HEK293 (cell line): ENCODE data around the gene SENP1.

Experiments
- GLIS1 ChIP-seq: fragments of 450-650 bp; formaldehyde crosslinking; IDR thresholded peaks from 2 replicates; pipeline ENCODE4 v1.5.1; 2016; ENCODE audit warnings: missing biosample characterization, missing genetic modification characterization
- HOXC10 ChIP-seq: sonication (generic); formaldehyde crosslinking; IDR thresholded peaks from 2 replicates; pipeline ENCODE4 v1.8.1; 2023; ENCODE audit warnings: mild to moderate bottlenecking, missing genetic modification reagents
- KLF8 ChIP-seq: fragments of 450-650 bp; formaldehyde crosslinking; IDR thresholded peaks from 2 replicates; pipeline ENCODE4 v1.5.1; 2016; ENCODE audit warnings: missing biosample characterization, missing genetic modification characterization
- YY1 ChIP-seq: fragments of 450-650 bp; formaldehyde crosslinking; IDR thresholded peaks from 2 replicates; pipeline ENCODE4 v1.5.1; 2018; ENCODE audit warnings: missing biosample characterization, missing genetic modification characterization
- ZBTB21 ChIP-seq: fragments of 450-650 bp; formaldehyde crosslinking; IDR thresholded peaks from 2 replicates; pipeline ENCODE4 v1.5.1; 2017; ENCODE audit warnings: missing biosample characterization, missing genetic modification characterization
- ZNF132 ChIP-seq: fragments of 450-650 bp; formaldehyde crosslinking; IDR thresholded peaks from 2 replicates; pipeline ENCODE4 v1.5.1; 2017; ENCODE audit warnings: missing biosample characterization, missing genetic modification characterization, borderline replicate concordance
- ZNF366 ChIP-seq: fragments of 450-650 bp; formaldehyde crosslinking; conservative IDR thresholded peaks from 2 replicates; pipeline ENCODE4 v1.5.1; 2016; ENCODE audit warnings: missing biosample characterization, missing genetic modification characterization
- ZNF37A ChIP-seq: fragments of 450-650 bp; IDR thresholded peaks from 2 replicates; pipeline ENCODE4 v1.5.1; 2018; ENCODE audit warnings: missing biosample characterization, missing genetic modification characterization
- ZNF391 ChIP-seq: fragments of 450-650 bp; formaldehyde crosslinking; IDR thresholded peaks from 2 replicates; pipeline ENCODE4 v1.5.1; 2016; ENCODE audit warnings: low read depth, missing biosample characterization, missing genetic modification characterization, borderline replicate concordance
- ZNF394 ChIP-seq: fragments of 450-650 bp; formaldehyde crosslinking; IDR thresholded peaks from 2 replicates; pipeline ENCODE4 v1.5.1; 2016; ENCODE audit warnings: missing biosample characterization, missing genetic modification characterization, mild to moderate bottlenecking, moderate library complexity, borderline replicate concordance
- ZNF544 ChIP-seq: fragments of 450-650 bp; formaldehyde crosslinking; IDR thresholded peaks from 2 replicates; pipeline ENCODE4 v1.5.0; 2017; ENCODE audit warnings: missing biosample characterization, missing genetic modification characterization
- ZNF548 ChIP-seq: fragments of 450-650 bp; formaldehyde crosslinking; IDR thresholded peaks from 2 replicates; pipeline ENCODE4 v1.5.1; 2016; ENCODE audit warnings: missing biosample characterization, missing genetic modification characterization
- ZNF621 ChIP-seq: fragments of 450-650 bp; formaldehyde crosslinking; IDR thresholded peaks from 2 replicates; pipeline ENCODE4 v1.5.1; 2017; ENCODE audit warnings: missing biosample characterization, missing genetic modification characterization
- ZNF76 ChIP-seq: fragments of 450-650 bp; formaldehyde crosslinking; IDR thresholded peaks from 2 replicates; pipeline ENCODE4; 2016; ENCODE audit warnings: low read depth, missing biosample characterization, missing genetic modification characterization, borderline replicate concordance
- ZNF785 ChIP-seq: fragments of 450-650 bp; formaldehyde crosslinking; IDR thresholded peaks from 2 replicates; pipeline ENCODE4 v1.5.1; 2016; ENCODE audit warnings: missing biosample characterization, missing genetic modification characterization
- TF ChIP-seq, protein P1 (sequence below): fragments of 450-650 bp; formaldehyde crosslinking; conservative IDR thresholded peaks from 2 replicates; pipeline ENCODE4 v1.5.1; 2016; ENCODE audit warnings: low read depth, missing biosample characterization, missing genetic modification characterization
- TF ChIP-seq, protein P2 (sequence below): fragments of 450-650 bp; formaldehyde crosslinking; IDR thresholded peaks from 2 replicates; pipeline ENCODE4 v1.5.1; 2017; ENCODE audit warnings: missing biosample characterization, mild to moderate bottlenecking, missing genetic modification characterization, moderate library complexity
- TF ChIP-seq, protein P3 (sequence below): fragments of 450-650 bp; formaldehyde crosslinking; IDR thresholded peaks from 2 replicates; pipeline ENCODE4 v1.5.1; 2016; ENCODE audit warnings: missing biosample characterization, missing genetic modification characterization
- TF ChIP-seq, protein P4 (sequence below): fragments of 450-650 bp; formaldehyde crosslinking; IDR thresholded peaks from 2 replicates; pipeline ENCODE4 v1.5.1; 2016; ENCODE audit warnings: missing biosample characterization, missing genetic modification characterization
- TF ChIP-seq, protein P5 (sequence below): sonication (generic); formaldehyde crosslinking; IDR thresholded peaks from 2 replicates; pipeline ENCODE4 v1.8.1; 2022; ENCODE audit warnings: mild to moderate bottlenecking, moderate library complexity, missing genetic modification reagents
- TF ChIP-seq, protein P6 (sequence below): fragments of 450-650 bp; formaldehyde crosslinking; IDR thresholded peaks from 2 replicates; pipeline ENCODE4 v1.5.1; 2017; ENCODE audit warnings: missing biosample characterization, missing genetic modification characterization
- TF ChIP-seq, protein P7 (sequence below): fragments of 450-650 bp; formaldehyde crosslinking; optimal IDR thresholded peaks from 2 replicates; pipeline ENCODE3; 2016; ENCODE audit warnings: missing biosample characterization, mild to moderate bottlenecking, missing genetic modification characterization

The SENP1 gene

DNA sequence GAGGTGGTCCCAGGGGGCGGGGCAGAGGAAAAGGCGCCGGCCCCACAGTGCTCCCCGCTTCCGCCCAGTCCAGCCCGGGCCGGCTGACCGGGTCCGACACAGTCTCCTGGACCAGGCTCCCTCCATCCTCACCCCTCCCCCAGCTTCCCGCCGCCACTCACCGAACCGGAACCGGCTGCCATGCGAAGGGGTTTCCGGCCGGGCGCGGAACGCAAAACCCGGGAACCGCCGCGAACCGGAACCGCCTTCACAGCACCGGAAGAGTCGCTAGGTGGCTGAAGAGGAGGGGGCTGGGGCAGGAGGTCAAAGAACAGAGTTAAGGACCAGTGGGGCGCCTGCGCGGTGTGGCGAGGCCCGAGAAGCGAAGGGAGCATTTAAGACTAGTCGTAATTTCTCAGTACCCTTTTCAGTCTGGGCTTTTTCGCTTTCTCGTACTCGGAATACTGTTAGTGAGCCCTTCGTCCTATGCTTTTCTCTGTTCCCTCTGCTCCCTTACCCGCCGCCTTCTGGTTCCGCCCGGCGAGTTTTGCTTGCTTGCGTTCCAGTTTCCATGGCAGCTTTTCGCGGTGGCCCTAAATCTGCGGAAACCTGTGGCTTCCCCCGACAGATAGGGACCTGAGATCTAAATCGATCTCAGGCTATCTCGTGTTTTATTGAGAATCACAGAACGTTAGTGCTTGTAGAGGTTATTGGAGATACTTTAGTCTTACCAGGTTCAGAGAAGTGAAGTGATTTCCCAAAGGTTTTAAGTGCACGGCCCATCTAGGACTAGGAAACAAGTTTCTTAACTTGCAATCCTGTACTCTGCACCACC, at the start of gene SENP1 (continued):
- TF ChIP-seq, protein P1, sequence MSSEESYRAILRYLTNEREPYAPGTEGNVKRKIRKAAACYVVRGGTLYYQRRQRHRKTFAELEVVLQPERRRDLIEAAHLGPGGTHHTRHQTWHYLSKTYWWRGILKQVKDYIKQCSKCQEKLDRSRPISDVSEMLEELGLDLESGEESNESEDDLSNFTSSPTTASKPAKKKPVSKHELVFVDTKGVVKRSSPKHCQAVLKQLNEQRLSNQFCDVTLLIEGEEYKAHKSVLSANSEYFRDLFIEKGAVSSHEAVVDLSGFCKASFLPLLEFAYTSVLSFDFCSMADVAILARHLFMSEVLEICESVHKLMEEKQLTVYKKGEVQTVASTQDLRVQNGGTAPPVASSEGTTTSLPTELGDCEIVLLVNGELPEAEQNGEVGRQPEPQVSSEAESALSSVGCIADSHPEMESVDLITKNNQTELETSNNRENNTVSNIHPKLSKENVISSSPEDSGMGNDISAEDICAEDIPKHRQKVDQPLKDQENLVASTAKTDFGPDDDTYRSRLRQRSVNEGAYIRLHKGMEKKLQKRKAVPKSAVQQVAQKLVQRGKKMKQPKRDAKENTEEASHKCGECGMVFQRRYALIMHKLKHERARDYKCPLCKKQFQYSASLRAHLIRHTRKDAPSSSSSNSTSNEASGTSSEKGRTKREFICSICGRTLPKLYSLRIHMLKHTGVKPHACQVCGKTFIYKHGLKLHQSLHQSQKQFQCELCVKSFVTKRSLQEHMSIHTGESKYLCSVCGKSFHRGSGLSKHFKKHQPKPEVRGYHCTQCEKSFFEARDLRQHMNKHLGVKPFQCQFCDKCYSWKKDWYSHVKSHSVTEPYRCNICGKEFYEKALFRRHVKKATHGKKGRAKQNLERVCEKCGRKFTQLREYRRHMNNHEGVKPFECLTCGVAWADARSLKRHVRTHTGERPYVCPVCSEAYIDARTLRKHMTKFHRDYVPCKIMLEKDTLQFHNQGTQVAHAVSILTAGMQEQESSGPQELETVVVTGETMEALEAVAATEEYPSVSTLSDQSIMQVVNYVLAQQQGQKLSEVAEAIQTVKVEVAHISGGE = peak; percentile 100
- TF ChIP-seq ZNF785 (tag by site-specific recombination) = 0 out of 2 replicates have a peak, but pooled peaks have one; percentile 45
- TF ChIP-seq, protein P2, sequence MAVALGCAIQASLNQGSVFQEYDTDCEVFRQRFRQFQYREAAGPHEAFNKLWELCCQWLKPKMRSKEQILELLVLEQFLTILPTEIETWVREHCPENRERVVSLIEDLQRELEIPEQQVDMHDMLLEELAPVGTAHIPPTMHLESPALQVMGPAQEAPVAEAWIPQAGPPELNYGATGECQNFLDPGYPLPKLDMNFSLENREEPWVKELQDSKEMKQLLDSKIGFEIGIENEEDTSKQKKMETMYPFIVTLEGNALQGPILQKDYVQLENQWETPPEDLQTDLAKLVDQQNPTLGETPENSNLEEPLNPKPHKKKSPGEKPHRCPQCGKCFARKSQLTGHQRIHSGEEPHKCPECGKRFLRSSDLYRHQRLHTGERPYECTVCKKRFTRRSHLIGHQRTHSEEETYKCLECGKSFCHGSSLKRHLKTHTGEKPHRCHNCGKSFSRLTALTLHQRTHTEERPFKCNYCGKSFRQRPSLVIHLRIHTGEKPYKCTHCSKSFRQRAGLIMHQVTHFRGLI (tag by site-specific recombination) = peak; percentile 46; the same call in 1 of the 2 replicates
- TF ChIP-seq, protein P3, sequence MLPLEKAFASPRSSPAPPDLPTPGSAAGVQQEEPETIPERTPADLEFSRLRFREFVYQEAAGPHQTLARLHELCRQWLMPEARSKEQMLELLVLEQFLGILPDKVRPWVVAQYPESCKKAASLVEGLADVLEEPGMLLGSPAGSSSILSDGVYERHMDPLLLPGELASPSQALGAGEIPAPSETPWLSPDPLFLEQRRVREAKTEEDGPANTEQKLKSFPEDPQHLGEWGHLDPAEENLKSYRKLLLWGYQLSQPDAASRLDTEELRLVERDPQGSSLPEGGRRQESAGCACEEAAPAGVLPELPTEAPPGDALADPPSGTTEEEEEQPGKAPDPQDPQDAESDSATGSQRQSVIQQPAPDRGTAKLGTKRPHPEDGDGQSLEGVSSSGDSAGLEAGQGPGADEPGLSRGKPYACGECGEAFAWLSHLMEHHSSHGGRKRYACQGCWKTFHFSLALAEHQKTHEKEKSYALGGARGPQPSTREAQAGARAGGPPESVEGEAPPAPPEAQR (tag by site-specific recombination) = 0 out of 2 replicates have a peak, but pooled peaks have one; percentile 33
- TF ChIP-seq ZNF37A (tag by site-specific recombination) = no peak
- peak; percentile 76; the same call in 1 of the 2 replicates for TF ChIP-seq ZNF391 (tag by site-specific recombination)
- TF ChIP-seq ZNF366 (tag by site-specific recombination) = peak; percentile 92
- no peak for TF ChIP-seq ZNF548 (tag by site-specific recombination)
- TF ChIP-seq ZNF544 (tag by site-specific recombination) = no peak
- TF ChIP-seq, protein P4, sequence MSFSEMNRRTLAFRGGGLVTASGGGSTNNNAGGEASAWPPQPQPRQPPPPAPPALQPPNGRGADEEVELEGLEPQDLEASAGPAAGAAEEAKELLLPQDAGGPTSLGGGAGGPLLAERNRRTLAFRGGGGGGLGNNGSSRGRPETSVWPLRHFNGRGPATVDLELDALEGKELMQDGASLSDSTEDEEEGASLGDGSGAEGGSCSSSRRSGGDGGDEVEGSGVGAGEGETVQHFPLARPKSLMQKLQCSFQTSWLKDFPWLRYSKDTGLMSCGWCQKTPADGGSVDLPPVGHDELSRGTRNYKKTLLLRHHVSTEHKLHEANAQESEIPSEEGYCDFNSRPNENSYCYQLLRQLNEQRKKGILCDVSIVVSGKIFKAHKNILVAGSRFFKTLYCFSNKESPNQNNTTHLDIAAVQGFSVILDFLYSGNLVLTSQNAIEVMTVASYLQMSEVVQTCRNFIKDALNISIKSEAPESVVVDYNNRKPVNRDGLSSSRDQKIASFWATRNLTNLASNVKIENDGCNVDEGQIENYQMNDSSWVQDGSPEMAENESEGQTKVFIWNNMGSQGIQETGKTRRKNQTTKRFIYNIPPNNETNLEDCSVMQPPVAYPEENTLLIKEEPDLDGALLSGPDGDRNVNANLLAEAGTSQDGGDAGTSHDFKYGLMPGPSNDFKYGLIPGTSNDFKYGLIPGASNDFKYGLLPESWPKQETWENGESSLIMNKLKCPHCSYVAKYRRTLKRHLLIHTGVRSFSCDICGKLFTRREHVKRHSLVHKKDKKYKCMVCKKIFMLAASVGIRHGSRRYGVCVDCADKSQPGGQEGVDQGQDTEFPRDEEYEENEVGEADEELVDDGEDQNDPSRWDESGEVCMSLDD (tag by site-specific recombination) = no peak
- TF ChIP-seq HOXC10 = no peak
- TF ChIP-seq, protein P5, sequence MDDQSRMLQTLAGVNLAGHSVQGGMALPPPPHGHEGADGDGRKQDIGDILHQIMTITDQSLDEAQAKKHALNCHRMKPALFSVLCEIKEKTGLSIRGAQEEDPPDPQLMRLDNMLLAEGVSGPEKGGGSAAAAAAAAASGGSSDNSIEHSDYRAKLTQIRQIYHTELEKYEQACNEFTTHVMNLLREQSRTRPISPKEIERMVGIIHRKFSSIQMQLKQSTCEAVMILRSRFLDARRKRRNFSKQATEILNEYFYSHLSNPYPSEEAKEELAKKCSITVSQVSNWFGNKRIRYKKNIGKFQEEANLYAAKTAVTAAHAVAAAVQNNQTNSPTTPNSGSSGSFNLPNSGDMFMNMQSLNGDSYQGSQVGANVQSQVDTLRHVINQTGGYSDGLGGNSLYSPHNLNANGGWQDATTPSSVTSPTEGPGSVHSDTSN (CRISPR knock-in tag) = 0 out of 2 replicates have a peak, but pooled peaks have one; percentile 18
- TF ChIP-seq YY1 (tag by site-specific recombination) = peak; percentile 77
- TF ChIP-seq, protein P6, sequence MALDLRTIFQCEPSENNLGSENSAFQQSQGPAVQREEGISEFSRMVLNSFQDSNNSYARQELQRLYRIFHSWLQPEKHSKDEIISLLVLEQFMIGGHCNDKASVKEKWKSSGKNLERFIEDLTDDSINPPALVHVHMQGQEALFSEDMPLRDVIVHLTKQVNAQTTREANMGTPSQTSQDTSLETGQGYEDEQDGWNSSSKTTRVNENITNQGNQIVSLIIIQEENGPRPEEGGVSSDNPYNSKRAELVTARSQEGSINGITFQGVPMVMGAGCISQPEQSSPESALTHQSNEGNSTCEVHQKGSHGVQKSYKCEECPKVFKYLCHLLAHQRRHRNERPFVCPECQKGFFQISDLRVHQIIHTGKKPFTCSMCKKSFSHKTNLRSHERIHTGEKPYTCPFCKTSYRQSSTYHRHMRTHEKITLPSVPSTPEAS (tag by site-specific recombination) = peak; percentile 68
- TF ChIP-seq ZNF621 (tag by site-specific recombination) = no peak
- 0 out of 2 replicates have a peak, but pooled peaks have one; percentile 45 for TF ChIP-seq GLIS1 (tag by site-specific recombination)
- TF ChIP-seq ZNF132 (tag by site-specific recombination) = no peak
- peak; percentile 86 for TF ChIP-seq KLF8 (tag by site-specific recombination)
- TF ChIP-seq ZNF394 (tag by site-specific recombination) = peak; percentile 50
- peak; percentile 49; the same call in 1 of the 2 replicates for TF ChIP-seq ZBTB21 (tag by site-specific recombination)
- TF ChIP-seq ZNF76 = peak; percentile 70; the same call in 1 of the 2 replicates
- TF ChIP-seq, protein P7, sequence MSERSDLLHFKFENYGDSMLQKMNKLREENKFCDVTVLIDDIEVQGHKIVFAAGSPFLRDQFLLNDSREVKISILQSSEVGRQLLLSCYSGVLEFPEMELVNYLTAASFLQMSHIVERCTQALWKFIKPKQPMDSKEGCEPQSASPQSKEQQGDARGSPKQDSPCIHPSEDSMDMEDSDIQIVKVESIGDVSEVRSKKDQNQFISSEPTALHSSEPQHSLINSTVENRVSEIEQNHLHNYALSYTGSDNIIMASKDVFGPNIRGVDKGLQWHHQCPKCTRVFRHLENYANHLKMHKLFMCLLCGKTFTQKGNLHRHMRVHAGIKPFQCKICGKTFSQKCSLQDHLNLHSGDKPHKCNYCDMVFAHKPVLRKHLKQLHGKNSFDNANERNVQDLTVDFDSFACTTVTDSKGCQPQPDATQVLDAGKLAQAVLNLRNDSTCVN = peak; percentile 41
